HG03460 (cell line): ENCODE results near the gene SLC4A1AP.
"Not testable (repeated sequence)": the region's sequence is repeated elsewhere in the genome, so short reads cannot be mapped to it uniquely, and the experiment has no call there.

Experiments
- ATAC-seq: cut with Tn5 transposase; IDR thresholded peaks from one replicate; pipeline ENCODE4 v1.9.1; 2021; ENCODE audit not compliant: unreplicated experiment

SLC4A1AP gene, protein sequence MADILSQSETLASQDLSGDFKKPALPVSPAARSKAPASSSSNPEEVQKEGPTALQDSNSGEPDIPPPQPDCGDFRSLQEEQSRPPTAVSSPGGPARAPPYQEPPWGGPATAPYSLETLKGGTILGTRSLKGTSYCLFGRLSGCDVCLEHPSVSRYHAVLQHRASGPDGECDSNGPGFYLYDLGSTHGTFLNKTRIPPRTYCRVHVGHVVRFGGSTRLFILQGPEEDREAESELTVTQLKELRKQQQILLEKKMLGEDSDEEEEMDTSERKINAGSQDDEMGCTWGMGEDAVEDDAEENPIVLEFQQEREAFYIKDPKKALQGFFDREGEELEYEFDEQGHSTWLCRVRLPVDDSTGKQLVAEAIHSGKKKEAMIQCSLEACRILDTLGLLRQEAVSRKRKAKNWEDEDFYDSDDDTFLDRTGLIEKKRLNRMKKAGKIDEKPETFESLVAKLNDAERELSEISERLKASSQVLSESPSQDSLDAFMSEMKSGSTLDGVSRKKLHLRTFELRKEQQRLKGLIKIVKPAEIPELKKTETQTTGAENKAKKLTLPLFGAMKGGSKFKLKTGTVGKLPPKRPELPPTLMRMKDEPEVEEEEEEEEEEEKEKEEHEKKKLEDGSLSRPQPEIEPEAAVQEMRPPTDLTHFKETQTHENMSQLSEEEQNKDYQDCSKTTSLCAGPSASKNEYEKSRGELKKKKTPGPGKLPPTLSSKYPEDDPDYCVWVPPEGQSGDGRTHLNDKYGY

DNA sequence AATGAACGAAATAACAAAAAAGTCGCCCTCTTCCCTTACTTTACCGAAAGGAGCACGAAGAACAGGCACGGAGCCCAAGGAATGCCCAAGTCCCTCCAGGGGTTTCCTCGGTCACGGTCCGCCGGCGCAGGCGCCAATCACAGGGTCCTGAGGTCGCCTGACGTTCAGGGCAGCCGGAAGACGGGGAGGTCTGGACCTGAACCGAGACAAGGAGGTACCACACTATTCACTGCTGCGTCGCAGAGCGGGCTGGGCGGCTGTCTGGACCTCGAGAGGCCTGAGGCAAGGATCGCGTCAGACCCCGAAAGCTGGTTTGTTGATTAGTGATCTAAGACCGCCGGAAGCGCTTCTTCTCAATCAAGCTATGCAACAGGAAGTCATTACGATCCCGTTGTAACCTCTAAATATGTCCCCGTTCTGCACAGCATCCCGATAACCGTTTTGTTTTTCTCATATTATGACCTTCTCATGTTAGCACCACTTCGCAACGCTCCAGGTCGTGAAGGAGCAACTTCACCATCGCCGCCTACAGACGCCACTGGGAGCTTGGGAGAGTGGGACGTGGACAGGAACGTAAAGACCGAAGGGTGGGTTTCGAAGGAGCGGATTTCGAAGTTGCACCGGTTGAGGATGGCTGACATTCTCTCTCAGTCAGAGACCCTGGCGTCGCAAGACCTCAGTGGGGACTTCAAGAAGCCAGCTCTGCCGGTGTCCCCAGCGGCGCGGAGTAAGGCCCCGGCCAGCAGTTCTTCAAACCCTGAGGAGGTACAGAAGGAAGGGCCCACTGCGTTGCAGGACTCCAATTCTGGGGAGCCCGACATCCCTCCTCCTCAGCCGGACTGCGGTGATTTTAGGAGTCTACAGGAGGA is at the start of gene SLC4A1AP, which contains the start of gene SUPT7L:
Gene SLC4A1AP, plus strand, starts transcription at position 605 of the 869 bp plus-strand sequence. Its CDS starts 26 bp downstream, at position 631.
Gene SUPT7L, minus strand, starts transcription at position 330 of the 869 bp plus-strand sequence. CDS start 1,422 bp downstream, outside the sequence.
- peak; percentile 65 for ATAC-seq

- no peak for ATAC-seq
Observed at GRCh38 chr2:27613985-27614384, 49.7 kb upstream of the SLC4A1AP start.

- ATAC-seq = no peak
Observed at GRCh38 chr2:27615316-27615715, 48.4 kb upstream of the SLC4A1AP start.

DNA sequence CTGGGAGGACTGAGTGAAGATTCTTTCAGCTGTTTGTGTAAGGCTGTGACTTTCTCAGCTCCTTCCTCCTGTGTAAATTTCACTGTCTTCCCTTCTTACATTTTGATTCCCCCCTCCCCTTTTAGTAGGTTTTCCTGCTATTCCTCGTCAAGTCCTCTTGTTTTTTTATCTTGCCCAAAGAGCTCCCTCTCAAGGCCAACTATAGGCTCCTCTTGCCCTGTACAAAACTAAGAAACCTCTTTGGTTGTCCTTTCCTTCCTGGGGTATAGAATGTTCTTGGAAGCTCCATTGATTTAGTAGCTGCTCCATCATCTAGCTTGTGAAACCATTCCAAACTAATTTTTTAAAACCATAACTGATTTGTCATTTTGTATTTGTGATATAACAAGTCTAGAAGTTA is 42.2 kb upstream of the SLC4A1AP start:
- no peak for ATAC-seq

GRCh38 chr2:27622921-27623384 is 40.7 kb upstream of the SLC4A1AP start:
- ATAC-seq = no peak

GRCh38 chr2:27624943-27625342 is 38.7 kb upstream of the SLC4A1AP start:
- ATAC-seq = no peak

DNA sequence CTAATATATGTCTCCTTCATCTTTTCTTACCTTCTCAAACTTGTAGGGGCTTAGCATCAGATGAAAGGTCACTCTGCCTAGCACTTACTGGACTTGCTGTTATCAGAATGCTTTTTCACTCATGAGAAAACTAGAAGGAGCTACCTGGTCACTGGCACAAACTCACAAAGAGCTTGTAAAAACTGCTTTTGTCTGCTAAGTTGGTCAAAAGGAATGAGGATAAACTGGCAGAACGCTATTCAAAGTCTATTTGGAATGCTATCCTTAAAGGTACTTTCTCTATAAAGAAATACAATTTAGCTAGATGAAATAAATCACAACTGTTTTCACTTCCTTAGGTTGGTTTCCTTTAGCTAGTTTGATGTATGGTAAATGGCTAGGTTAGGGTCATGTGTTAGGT is 37.4 kb upstream of the SLC4A1AP start:
- not testable (repeated sequence) for ATAC-seq

GRCh38 chr2:27626921-27627320 is 36.8 kb upstream of the SLC4A1AP start:
- ATAC-seq = not testable (repeated sequence)

- peak; percentile 30 for ATAC-seq
Observed at GRCh38 chr2:27627963-27628766, 35.5 kb upstream of the SLC4A1AP start.

DNA sequence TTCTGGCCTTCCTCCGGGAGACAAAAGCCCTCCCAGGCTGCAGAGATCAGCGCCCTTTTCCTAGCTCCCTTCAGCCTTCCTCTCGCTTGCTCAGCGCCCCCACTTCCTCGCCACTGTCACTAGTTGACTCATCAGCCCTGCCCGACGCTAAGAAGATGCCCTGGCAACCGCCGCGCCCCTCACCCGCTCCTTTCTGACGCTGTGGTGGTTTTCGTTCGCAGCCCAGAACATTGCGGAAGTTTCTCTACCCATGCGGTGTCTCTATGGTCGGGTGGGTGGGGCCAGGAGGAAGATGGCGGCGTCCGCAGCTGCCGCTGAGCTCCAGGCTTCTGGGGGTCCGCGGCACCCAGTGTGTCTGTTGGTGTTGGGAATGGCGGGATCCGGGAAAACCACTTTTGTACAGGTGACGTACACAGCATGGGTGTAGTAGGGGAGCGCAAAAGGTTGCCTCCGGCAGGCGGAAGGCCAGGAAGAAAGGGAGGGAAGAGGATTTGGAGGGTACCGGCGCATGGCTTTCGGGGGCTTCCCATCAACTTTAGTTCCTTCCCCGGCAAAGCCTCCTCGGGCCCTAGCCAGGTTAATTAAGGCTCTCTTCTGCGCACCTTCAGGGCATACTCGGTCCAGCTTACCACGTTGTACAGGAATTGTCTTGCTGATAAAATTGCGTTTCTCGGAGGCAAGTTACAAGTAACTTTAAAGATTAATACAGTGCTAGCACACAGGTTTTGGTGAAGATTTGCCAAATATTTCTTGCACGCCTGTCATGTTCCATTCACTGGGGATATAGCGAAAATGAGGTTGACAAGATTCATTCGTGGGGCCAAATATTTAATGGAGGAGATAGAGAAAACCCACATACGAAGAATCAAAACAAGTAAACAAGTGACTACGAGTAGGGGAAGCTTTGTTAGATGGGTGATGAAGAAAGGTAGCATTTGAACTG is 34.7 kb upstream of the SLC4A1AP start, which contains the start of the genes CCDC121 and GPN1:
Gene CCDC121, minus strand, starts transcription at position 246 of the 943 bp plus-strand sequence. CDS start 1,213 bp downstream, outside the sequence.
Gene GPN1, plus strand, starts transcription at position 284 of the 943 bp plus-strand sequence. Its CDS starts 9 bp downstream, at position 293.
- peak; percentile 98 for ATAC-seq

DNA sequence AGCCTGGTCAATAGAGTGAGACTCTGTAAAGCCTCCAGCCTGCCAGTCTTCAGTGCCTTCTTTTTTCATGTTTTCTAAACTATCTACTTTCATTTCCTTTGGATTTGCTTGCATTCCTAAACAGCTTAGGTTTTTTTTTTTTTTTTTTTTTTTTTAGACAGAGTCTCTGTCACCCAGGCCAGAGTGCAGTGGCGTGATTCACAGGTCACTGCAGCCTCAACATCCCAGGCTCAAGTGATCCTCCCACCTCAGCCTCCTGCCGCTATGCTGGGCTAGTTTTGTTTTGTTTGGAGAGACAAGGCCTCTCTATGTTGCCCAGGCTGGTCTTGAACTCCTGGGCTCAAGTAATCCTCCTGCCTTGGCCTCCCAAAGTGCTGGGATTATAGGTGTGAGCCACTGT is 33.4 kb upstream of the SLC4A1AP start:
- not testable (repeated sequence) for ATAC-seq

GRCh38 chr2:27634291-27634690 is 29.4 kb upstream of the SLC4A1AP start:
- ATAC-seq = no peak

GRCh38 chr2:27636766-27637165 is 26.9 kb upstream of the SLC4A1AP start:
- no peak for ATAC-seq

- ATAC-seq = no peak
Observed at GRCh38 chr2:27638037-27638637, 25.6 kb upstream of the SLC4A1AP start.

- no peak for ATAC-seq
Observed at GRCh38 chr2:27638709-27639108, 25.0 kb upstream of the SLC4A1AP start.

DNA sequence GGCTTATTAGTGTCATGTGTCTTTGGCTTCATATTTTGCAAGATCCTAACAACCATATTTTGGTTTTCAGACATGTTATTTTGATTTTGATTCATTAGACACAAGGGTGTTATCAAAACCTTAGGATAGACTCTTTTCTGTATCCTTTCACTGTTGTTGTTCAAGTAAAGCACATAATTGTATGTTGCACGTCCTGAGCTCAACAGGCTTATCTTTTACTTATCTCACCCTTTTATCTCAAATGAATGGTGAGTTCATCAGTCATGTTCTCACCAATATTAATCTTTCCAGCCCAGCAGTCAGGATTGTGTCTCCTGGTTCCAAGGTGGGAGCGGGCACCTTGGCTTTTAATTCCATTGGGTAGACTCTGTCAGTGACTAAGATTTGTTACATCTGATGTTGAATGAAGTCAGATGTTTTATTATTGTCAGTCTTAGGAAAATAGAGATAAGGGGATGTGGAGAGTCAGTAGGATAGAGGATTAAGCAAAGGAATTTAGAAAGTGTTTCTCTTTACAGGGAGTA is 22.9 kb upstream of the SLC4A1AP start:
- no peak for ATAC-seq

GRCh38 chr2:27645197-27645596 is 18.5 kb upstream of the SLC4A1AP start:
- ATAC-seq = no peak

DNA sequence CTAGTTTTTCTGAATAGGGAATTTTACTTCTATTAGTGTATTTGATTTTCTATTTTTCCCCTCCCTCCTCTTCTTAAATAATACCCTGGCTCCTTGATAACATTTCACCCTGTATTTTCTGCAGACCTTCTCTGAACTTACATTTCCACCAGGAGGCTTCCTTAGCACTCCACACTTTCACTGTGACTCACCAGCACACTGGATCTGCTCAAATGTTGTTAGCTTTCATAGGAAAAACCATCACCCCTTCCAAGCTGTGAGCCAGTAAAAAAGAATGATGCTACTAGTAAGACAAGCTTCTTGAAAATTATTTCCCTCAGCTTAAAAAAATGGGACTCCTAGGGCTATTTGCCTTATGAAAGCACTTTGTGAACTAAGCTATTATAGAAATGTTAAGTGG is 16.4 kb upstream of the SLC4A1AP start:
- ATAC-seq = no peak
